SK-N-SH treated with all-trans-retinoic acid at 6 μM for 48 hours (cell line): ENCODE results near the gene BOC.

Experiments
- ARNTL ChIP-seq: fragments of 450-650 bp; formaldehyde crosslinking; IDR thresholded peaks from 2 replicates; pipeline ENCODE4 v1.5.0; 2020; ENCODE audit warnings: low read depth, mild to moderate bottlenecking, moderate library complexity, borderline replicate concordance
- CREB5 ChIP-seq: fragments of 250-450 bp; sonication (Bioruptor Pico); IDR thresholded peaks from 2 replicates; pipeline ENCODE4 v1.5.1; 2020; ENCODE audit warnings: low read depth, mild to moderate bottlenecking, moderate library complexity
- TOX ChIP-seq: fragments of 250-450 bp; sonication (Bioruptor Pico); IDR thresholded peaks from 2 replicates; pipeline ENCODE4 v1.8.0; 2021; ENCODE audit warnings: mild to moderate bottlenecking, moderate library complexity, borderline replicate concordance
- ZFP3 ChIP-seq: fragments of 250-450 bp; sonication (Bioruptor Pico); IDR thresholded peaks from 2 replicates; pipeline ENCODE4 v1.5.0; 2020; ENCODE audit warnings: mild to moderate bottlenecking, moderate library complexity
- ZFP30 ChIP-seq: fragments of 450-650 bp; formaldehyde crosslinking; IDR thresholded peaks from 2 replicates; pipeline ENCODE4 v1.5.0; 2022; ENCODE audit warnings: mild to moderate bottlenecking, moderate library complexity
- ZNF565 ChIP-seq: fragments of 450-650 bp; formaldehyde crosslinking; conservative IDR thresholded peaks from 2 replicates; pipeline ENCODE4 v1.5.0; 2020; ENCODE audit warnings: low read depth, mild to moderate bottlenecking, moderate library complexity

GRCh38 chr3:113210604-113211329 lies 590 bp upstream of the BOC start:
- no peak for TF ChIP-seq CREB5
- TF ChIP-seq ZNF565 (CRISPR knock-in tag), result no peak
- no peak for TF ChIP-seq TOX
- no peak for TF ChIP-seq ZFP30 (CRISPR knock-in tag)
- TF ChIP-seq ARNTL, result no peak
- no peak for TF ChIP-seq ZFP3 (CRISPR knock-in tag)
